Measurements from ENCODE around the gene YIPF5. TPM values are rescaled to one million over a fixed set of nuclear protein-coding genes. Genes with fewer than 3 reads are reported as not detected.

Gene YIPF5
- total RNA-seq, 4 donors from 2014 or later: 29.4 to 49.7 (median 37.8) TPM

DNA sequence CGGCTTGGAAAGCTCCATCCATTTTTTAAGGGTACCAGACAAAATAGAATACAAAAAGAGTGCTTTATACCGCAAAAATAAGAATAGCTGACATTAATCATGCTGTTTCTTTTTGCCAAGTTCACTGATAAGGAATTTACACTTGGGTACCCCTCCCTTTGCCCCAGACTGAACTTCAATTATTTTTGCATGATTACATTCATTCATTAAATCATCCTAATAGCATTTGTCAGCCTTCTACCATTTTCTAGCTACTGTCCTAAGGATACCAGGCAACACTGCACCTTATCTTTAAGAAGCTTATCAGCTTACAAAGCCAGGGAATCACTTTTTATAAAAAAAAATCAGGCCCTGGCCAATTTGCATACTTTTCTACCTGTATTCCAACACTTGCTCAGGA, 48.4 kb downstream of the YIPF5 start:
- DNase-seq: no peak
- Histone ChIP-seq H3K27ac (no peak overlapping the region), H3K27me3 (no peaks in the 10 kb centered on the region), H3K36me3 (no peaks in the 10 kb centered on the region), H3K4me1 (peaks cover 0 to 26% (median 5%) of the 10 kb centered on the region in 3 donors), H3K4me3 (no peak overlapping the region), H3K9me3 (no peaks in the 10 kb centered on the region)
- TF ChIP-seq POLR2A (IDR thresholded peaks at IDR 0.05): no peak
- TF ChIP-seq, protein P1, sequence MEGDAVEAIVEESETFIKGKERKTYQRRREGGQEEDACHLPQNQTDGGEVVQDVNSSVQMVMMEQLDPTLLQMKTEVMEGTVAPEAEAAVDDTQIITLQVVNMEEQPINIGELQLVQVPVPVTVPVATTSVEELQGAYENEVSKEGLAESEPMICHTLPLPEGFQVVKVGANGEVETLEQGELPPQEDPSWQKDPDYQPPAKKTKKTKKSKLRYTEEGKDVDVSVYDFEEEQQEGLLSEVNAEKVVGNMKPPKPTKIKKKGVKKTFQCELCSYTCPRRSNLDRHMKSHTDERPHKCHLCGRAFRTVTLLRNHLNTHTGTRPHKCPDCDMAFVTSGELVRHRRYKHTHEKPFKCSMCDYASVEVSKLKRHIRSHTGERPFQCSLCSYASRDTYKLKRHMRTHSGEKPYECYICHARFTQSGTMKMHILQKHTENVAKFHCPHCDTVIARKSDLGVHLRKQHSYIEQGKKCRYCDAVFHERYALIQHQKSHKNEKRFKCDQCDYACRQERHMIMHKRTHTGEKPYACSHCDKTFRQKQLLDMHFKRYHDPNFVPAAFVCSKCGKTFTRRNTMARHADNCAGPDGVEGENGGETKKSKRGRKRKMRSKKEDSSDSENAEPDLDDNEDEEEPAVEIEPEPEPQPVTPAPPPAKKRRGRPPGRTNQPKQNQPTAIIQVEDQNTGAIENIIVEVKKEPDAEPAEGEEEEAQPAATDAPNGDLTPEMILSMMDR (IDR thresholded peaks at IDR 0.05): no peak
- intact Hi-C loops (cut with DNase I): no loop called here
- 39 to 74% methylated on average over 2 of the region's 2 CpGs for WGBS, 2 donors

DNA sequence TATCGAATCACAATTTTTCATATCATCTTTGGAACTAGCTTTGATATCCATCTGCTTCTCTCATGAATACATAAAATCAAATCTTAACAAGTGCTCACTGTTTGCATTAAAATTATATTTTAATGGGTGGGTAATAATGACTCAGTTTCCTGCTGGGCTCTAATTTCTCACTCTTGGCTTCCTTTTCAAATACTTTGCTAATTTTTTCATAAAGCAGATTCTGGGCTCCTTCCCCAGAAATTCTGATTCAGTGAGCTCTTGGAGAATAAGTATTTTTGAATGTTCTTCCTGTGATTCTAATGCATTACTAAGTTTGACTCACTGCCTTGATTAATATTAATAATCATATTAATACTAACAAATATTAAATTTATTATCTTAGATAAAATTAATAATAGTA, 48.9 kb downstream of the YIPF5 start:
- H3K36me3 ChIP-seq: no peaks in the 10 kb centered on the region
- H3K27ac ChIP-seq: no peak overlapping the region
- 52 to 75% methylated on average over 1 of the region's 1 CpG for WGBS, 2 donors
- TF ChIP-seq, protein P1 (IDR thresholded peaks at IDR 0.05): no peak
- no peak for TF ChIP-seq POLR2A (IDR thresholded peaks at IDR 0.05)
- intact Hi-C loops (cut with DNase I): no loop called here
- H3K27me3 ChIP-seq: no peaks in the 10 kb centered on the region
- peaks cover 0 to 26% (median 5%) of the 10 kb centered on the region in 3 donors for H3K4me1 ChIP-seq
- DNase-seq: no peak
- no peak overlapping the region for H3K4me3 ChIP-seq
- no peaks in the 10 kb centered on the region for H3K9me3 ChIP-seq

DNA sequence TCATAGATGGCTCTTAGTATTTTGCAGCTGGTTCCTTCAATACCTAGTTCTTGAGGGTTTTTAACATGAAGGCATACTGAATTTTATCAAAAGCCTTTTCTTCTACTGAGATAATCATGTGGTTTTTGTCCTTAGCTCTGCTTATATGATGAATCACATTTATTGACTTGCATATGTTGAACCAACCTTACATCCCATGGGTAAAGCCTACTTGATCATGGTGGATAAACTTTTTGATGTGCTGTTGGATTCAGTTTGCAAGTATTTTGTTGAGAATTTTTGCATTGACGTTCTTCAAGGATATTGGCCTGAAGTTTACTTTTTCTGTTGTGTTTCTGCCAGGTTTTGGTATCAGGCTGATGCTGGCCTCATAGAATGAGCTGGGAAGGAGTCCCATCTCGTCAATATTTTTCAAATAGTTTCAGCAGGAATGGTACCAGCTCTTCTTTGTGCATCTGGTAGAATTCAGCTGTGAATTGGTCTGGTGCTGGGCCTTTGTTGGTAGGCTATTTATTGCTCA, 49.7 kb downstream of the YIPF5 start:
- Histone ChIP-seq H3K4me3 (no peak overlapping the region), H3K9me3 (no peaks in the 10 kb centered on the region), H3K27ac (no peak overlapping the region), H3K4me1 (peaks cover 0 to 24% (median 4%) of the 10 kb centered on the region in 3 donors), H3K27me3 (no peaks in the 10 kb centered on the region), H3K36me3 (no peaks in the 10 kb centered on the region)
- intact Hi-C loops (cut with DNase I): no loop called here
- DNase-seq: no peak
- TF ChIP-seq, protein P1 (IDR thresholded peaks at IDR 0.05): no peak
- TF ChIP-seq POLR2A (IDR thresholded peaks at IDR 0.05): no peak
- 75 to 83% methylated on average over 2 of the region's 2 CpGs for WGBS, 2 donors

DNA sequence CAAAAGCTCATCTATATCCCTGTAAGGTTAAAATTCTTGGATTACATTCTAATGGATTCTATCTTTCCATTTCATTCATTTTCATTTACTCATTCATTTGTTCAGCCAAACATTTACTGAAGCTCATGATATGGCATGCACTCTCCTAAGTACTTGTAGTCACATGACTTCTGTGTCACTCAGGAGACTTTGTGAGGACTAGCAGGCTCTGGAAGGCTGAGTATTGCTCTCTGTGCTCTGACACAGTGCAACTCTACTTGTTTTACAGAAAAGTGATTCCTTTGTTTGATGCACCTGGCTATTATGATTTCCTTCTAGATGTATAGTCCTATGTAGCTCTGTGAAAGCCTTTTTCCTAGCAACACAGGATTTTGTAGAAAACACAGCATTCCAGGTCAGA, 53.0 kb downstream of the YIPF5 start:
- H3K27me3 ChIP-seq: no peaks in the 10 kb centered on the region
- DNase-seq: no peak
- intact Hi-C loops (cut with DNase I): no loop called here
- peaks cover 0 to 10% (median 0%) of the 10 kb centered on the region in 3 donors for H3K4me1 ChIP-seq
- no peaks in the 10 kb centered on the region for H3K9me3 ChIP-seq
- H3K36me3 ChIP-seq: no peaks in the 10 kb centered on the region
- H3K27ac ChIP-seq: no peak overlapping the region
- TF ChIP-seq, protein P1 (IDR thresholded peaks at IDR 0.05): no peak
- TF ChIP-seq POLR2A (IDR thresholded peaks at IDR 0.05): no peak
- H3K4me3 ChIP-seq: no peak overlapping the region

DNA sequence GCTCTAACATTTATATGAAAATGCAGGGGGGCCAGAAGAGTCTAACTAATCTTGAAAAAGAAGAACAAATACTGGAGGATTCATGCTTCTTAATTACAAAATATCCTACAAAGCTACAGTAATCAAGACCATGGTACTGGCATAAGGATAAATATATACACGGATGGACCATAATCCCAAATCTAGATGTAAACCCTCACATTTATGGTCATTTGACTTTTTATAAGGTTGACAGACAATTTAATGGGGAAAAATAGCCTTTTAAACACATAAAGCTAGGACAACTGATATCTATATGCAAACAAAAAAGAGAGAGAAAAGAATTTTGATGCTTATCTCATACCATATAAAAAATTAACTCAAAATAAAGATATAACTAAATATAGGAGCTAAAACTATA, 55.9 kb downstream of the YIPF5 start:
- DNase-seq: no peak
- no peaks in the 10 kb centered on the region for H3K27me3 ChIP-seq
- H3K4me3 ChIP-seq: no peak overlapping the region
- no peaks in the 10 kb centered on the region for H3K4me1 ChIP-seq
- H3K27ac ChIP-seq: no peak overlapping the region
- H3K36me3 ChIP-seq: no peaks in the 10 kb centered on the region
- no peak for TF ChIP-seq POLR2A (IDR thresholded peaks at IDR 0.05)
- TF ChIP-seq, protein P1 (IDR thresholded peaks at IDR 0.05): no peak
- 30 to 47% methylated on average over 1 of the region's 1 CpG for WGBS, 2 donors
- intact Hi-C loops (cut with DNase I): no loop called here
- no peaks in the 10 kb centered on the region for H3K9me3 ChIP-seq

Small RNAs within 50 kb of the gene (small RNA-seq; reads per million reads assigned to genes)
- gene RN7SL87P: 0 to 0.07 (median 0) reads per million in 4 donors

Other genes with a start within 250 kb of the YIPF5 start
- not detected for gene KCTD16, start 214 bp upstream of the YIPF5 start, total RNA-seq